GM13976 (cell line): ENCODE data around the gene COX11.

Experiments
- DNase-seq: peaks from one replicate; pipeline ENCODE4 v3.0.0; 2012; ENCODE audit warnings: low spot score
- in situ Hi-C: fragments of 300-500 bp; cut with MboI; formaldehyde crosslinking; loops from one replicate; pipeline ENCODE4 v1.12.0; 2022; ENCODE audit warnings: low sequenced_read_pairs, mixed read lengths, inconsistent platforms; ENCODE audit not compliant: unreplicated experiment
- TF ChIP-seq, protein P1 (sequence below): IDR thresholded peaks from 2 replicates; pipeline ENCODE4 v1.5.1; 2012; ENCODE audit warnings: borderline replicate concordance, mild to moderate bottlenecking; ENCODE audit not compliant: insufficient read depth; ENCODE audit errors: extremely low read depth, missing control alignments, control extremely low read depth

COX11 gene, protein sequence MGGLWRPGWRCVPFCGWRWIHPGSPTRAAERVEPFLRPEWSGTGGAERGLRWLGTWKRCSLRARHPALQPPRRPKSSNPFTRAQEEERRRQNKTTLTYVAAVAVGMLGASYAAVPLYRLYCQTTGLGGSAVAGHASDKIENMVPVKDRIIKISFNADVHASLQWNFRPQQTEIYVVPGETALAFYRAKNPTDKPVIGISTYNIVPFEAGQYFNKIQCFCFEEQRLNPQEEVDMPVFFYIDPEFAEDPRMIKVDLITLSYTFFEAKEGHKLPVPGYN

DNA sequence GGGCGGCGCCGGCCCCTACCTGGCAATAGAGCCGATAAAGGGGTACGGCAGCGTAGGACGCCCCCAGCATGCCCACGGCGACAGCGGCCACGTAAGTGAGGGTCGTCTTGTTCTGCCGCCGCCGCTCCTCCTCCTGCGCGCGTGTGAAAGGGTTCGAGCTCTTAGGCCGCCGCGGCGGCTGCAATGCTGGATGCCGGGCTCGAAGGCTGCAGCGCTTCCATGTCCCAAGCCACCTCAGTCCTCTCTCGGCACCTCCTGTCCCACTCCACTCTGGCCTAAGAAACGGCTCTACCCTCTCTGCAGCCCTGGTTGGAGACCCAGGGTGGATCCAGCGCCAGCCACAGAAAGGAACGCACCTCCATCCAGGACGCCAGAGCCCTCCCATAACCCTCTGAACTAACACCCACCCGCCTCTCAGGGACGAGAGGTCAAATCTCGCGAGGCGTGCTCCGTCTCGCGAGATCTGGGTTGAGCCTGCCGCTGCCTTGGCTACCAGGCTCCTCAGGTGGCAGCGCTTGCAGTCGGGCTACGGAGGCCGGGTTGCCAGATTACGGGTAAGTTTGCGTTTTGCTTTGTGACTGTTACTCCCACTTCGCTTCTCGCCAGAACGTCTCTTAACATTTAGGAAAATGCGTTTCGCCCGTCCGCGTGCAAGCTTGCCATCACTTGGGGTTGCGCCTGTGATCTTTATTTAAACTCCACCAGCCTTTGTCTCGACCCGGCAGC lies at the start of gene COX11, which contains the start of gene STXBP4:
Gene COX11, minus strand, starts transcription at position 393 of the 726 bp plus-strand sequence. Its CDS starts 8 bp downstream, at position 385.
Gene STXBP4, plus strand, starts transcription at position 504 of the 726 bp plus-strand sequence. CDS start 17,455 bp downstream, outside the sequence.
- in situ Hi-C loops = no loop called here

DNA sequence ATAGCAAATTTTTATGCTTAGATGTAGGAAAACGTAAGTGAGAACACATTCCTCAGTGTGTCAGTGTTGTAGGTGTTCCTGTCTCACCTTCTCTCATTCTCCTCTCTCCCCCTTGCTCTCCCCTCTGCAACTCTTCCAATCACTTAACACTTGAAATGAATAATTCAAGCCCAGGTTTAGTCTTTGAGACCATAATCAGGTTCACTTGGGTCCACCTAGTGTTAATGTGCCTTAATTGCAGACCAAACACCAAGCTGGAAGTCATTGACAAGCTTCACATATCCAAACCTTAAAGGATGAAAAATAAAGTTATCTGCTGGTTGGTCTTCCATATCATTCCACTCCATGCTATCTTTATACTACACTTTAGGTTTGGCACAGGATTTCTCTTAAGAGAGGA lies 37.1 kb upstream of the COX11 start:
- in situ Hi-C loops = no loop called here
- TF ChIP-seq, protein P1, sequence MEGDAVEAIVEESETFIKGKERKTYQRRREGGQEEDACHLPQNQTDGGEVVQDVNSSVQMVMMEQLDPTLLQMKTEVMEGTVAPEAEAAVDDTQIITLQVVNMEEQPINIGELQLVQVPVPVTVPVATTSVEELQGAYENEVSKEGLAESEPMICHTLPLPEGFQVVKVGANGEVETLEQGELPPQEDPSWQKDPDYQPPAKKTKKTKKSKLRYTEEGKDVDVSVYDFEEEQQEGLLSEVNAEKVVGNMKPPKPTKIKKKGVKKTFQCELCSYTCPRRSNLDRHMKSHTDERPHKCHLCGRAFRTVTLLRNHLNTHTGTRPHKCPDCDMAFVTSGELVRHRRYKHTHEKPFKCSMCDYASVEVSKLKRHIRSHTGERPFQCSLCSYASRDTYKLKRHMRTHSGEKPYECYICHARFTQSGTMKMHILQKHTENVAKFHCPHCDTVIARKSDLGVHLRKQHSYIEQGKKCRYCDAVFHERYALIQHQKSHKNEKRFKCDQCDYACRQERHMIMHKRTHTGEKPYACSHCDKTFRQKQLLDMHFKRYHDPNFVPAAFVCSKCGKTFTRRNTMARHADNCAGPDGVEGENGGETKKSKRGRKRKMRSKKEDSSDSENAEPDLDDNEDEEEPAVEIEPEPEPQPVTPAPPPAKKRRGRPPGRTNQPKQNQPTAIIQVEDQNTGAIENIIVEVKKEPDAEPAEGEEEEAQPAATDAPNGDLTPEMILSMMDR = peak; percentile 41
- no peak for DNase-seq

More for the DNA sequence above, at the start of gene COX11, which contains the start of gene STXBP4:
- TF ChIP-seq, protein P1 = no peak
- DNase-seq = peak; percentile 94

DNA sequence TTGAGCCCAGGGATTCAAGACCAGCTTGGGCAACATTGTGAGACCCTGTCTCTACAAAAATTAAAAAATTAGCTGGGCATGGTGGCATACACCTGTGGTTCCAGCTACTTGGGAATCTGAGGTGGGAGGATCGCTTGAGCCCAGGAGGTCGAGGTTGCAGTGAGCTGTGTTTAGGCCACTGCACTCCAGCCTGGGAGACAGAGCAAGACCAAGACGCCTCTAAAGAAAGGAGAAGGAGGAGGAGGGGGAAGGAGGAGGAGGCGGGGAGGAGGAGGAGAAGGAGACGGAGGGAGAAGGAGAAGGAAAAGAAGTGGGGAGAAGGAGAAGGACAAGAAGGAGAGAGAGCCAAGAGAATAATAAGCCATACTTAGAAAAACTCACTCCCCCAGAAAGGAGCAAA lies 36.0 kb upstream of the COX11 start:
- no peak for DNase-seq
- in situ Hi-C loops = no loop called here
- TF ChIP-seq, protein P1 = no peak

DNA sequence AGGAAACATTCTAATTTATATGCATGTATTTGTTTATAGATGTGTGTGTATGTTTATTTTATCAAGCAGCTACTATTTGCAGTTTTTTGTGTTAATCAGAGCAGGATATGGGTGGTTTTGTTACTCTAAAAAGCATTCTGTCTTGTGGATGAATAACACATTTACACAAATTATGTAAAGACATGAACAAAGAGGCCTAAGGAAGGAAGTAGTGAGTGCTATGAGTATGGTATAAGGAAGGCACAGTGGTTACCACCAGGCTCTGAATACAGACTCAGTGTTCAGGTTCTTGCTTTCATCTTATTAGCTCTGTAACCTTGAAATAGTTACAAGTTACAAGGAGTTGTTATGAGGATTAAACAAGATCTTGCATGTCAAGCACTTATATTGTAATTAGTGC lies 34.0 kb upstream of the COX11 start:
- TF ChIP-seq, protein P1 = no peak
- in situ Hi-C loops = no loop called here
- DNase-seq = no peak

DNA sequence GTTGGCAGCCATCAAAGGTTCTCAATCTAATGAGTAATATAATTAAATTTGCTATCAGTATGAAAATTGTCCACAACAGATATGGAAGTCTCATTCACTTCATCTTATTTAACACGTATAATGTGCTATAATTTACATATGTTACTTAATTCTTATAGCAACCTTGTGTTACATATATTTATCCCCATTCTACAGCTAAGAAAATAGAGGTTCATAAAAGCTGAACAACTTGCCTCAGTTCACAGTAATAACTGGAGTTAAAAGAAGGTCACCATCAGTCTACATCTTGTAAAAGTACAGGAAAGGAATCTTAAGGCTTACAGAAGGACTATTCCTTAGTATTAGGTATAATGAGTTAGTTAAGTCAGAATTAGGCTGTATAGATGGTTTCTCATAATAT lies 28.0 kb upstream of the COX11 start:
- TF ChIP-seq, protein P1 = no peak
- in situ Hi-C loops = loop anchor here (10.0 kb wide), 3 partner anchors 298 to 518 kb away; partner anchors contain the start of gene SMIM36

DNA sequence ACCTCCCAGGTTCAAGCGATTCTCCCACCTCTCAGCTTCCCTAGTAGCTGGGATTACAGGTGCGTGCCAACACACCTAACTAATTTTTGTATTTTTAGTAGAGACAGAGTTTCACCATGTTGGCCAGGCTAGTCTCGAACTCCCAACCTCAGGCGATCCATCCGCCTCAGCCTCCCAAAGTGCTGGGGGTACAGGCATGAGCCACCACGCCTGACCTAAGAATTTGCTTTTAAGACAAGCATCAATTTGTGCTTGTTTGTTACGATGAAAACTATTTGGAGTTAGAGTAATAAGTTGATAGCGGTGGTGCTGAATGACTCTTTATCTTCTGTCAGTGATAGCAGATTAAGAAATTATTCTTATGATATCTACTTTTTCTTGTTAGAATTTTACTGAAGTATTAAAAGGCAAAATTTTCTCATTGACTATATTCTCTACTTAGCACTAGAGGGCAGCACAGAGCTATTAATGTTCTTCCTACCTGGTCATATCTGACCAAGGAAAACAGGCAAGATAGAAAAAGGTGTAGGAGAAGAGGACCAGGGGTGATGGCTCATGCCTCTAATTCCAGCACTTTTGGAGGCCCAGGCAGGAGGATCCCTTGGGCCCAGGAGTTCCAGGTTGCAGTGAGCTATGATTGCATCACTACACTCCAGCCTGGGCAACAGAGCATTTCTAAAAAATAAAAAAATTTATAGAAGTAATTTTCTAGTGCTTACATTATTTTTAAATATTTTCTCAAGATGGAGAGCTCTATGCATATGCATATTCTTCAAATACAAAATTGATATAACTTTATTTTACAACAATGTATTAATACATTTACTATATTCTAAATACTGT lies 24.6 kb upstream of the COX11 start:
- in situ Hi-C loops = loop anchor here (10.0 kb wide), 3 partner anchors 302 to 522 kb away; partner anchors contain the start of gene SMIM36
- TF ChIP-seq, protein P1 = peak; percentile 30
- peak; percentile 46 for DNase-seq

More for the DNA sequence above, 28.0 kb upstream of the COX11 start:
- DNase-seq = no peak
